NCI-H146 (cell line): ENCODE measurements around the gene GRN.
"Not testable (repeated sequence)": the region's sequence is repeated elsewhere in the genome, so short reads cannot be mapped to it uniquely, and the experiment has no call there.

Source experiments
- DNase-seq: peaks from one replicate; lab custom pipeline; 2025; lab: John Stamatoyannopoulos, UW

GRN gene

GRCh38 chr17:44346064-44346844 is 1.2 kb downstream of the GRN start:
- no peak for DNase-seq

- not testable (repeated sequence) for DNase-seq
Measured at GRCh38 chr17:44347206-44348055, 2.3 kb downstream of the GRN start.

DNA sequence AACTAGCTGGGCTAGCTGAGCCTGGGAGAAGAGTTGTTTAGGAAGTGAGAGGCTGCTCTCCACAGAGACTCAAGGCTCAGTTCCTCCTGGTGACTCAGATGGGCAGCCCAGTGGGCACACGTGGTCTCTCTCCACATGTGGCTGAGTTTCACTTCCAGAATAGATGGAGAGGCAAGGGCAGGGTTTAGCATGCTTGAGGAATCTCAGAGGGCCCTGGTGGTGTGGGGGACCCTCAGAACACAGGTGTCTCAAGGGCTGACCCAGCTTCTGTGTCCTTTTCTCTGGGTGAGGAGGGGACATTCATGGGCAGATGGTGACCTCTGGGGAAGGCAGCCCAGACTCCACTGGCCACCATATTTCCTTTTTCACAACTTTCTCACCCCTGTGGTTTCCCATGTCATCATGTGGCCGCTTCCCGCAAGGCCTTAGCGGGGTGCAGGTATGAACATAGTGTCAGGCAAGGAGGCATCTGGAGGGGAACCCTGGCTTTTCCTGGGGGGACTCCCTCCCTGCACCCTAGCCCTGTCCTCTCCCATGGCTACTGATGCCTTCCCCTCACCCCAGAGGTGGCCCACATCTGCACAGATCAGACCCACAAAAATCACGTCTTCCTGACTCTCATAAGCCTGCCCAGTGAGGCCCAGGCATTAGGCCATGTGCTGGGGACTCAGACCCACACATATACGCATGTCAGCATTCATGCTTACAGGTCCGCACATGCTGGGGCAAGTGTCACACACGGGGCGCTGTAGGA is 3.3 kb downstream of the GRN start:
- no peak for DNase-seq

DNA sequence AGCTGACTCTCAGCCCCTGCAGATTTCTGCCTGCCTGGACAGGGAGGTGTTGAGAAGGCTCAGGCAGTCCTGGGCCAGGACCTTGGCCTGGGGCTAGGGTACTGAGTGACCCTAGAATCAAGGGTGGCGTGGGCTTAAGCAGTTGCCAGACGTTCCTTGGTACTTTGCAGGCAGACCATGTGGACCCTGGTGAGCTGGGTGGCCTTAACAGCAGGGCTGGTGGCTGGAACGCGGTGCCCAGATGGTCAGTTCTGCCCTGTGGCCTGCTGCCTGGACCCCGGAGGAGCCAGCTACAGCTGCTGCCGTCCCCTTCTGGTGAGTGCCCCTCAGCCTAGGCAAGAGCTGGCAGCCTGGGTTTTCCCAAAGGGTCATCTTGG is 3.9 kb downstream of the GRN start:
- no peak for DNase-seq

GRCh38 chr17:44349553-44350070 is 4.5 kb downstream of the GRN start:
- DNase-seq, result no peak

DNA sequence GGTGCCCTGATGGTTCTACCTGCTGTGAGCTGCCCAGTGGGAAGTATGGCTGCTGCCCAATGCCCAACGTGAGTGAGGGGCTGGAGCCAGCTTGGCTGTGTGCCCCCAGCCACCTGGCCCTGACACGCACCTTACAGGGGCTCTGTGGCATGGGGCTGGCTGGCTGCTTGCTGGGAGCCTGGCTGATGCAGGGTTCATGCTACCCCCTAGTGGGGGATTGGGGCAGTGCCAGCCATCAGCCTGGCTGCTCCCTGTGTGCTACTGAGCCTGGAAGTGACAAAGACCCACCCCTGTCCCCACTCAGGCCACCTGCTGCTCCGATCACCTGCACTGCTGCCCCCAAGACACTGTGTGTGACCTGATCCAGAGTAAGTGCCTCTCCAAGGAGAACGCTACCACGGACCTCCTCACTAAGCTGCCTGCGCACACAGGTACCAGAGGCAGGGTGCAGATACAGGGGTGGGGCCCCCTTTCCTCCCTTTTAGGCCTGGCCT is 5.7 kb downstream of the GRN start:
- DNase-seq, result peak; percentile 44

DNA sequence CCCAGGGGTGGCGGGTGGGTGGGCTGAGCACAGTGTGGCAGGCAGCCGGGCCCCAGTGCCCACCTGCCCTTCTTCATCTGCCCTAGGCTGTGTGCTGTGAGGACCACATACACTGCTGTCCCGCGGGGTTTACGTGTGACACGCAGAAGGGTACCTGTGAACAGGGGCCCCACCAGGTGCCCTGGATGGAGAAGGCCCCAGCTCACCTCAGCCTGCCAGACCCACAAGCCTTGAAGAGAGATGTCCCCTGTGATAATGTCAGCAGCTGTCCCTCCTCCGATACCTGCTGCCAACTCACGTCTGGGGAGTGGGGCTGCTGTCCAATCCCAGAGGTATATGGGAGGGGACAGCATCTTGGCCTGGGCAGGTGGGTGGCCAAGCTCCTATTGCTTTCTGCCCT is 6.4 kb downstream of the GRN start:
- DNase-seq, result no peak

- DNase-seq, result no peak
Measured at GRCh38 chr17:44351961-44352827, 7.1 kb downstream of the GRN start.

- no peak for DNase-seq
Measured at GRCh38 chr17:44352828-44353671, 7.9 kb downstream of the GRN start.

DNA sequence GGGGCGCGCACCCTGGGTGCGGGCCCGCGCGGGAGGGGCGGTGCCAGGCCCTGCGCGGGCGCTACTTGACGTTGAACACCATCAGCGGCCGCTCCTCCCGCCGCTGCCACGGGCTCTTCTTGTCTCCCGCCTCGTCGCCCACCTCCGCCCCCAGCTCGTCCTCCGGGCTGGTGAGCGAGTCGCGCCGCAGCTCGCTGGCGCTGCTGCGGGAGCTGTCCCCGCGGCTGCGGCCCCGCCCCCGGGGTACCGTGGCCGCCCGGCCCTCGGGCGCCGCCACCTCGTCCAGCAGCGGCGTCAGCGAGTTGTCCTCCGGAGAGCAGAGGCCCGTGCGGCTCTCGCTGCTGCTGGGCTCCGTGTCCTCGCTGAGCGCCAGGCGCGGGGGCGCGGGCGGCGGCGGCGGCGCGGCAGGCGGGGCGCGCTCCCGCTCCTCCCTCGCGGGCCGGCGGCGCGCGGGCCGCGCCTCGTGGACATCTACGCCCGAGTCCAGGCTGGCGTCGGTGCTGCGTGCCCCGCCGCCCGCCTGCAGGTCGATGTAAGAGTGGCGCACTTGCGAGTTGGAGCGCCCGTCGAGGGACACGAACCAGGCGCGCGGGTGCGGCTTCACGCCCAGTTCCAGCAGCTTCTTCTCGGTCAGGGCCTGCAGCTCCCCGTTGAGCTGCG is 8.7 kb downstream of the GRN start:
- no peak for DNase-seq

- no peak for DNase-seq
Measured at GRCh38 chr17:44354582-44355561, 9.8 kb downstream of the GRN start.

DNA sequence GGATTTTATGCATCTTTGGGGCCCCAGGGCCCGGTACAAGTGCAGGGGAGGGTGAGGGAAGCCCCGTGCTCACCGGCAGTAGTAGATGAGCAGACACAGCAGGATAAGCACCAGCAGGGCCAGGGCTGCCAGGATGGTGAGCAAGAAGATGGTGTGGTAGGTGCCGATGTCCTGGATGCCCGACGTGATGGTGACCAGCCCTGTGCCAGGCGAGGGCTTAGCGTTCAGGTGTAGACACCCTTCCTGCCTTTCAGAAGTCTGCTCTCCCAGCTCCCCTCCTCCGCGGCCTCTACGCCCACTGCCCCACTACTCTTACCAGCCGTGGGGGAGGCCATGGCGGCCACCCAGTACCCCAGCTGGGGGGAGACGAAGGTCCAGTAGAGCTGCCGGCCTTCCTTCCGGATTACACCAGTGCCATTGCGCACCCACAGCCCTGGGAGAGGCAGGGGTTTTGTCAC is 10.6 kb downstream of the GRN start:
- no peak for DNase-seq

- DNase-seq, result no peak
Measured at GRCh38 chr17:44356241-44356640, 11.1 kb downstream of the GRN start.

- DNase-seq, result no peak
Measured at GRCh38 chr17:44358066-44358465, 13.0 kb downstream of the GRN start.

- no peak for DNase-seq
Measured at GRCh38 chr17:44359006-44359405, 13.9 kb downstream of the GRN start.

GRCh38 chr17:44359458-44360143 is 14.5 kb downstream of the GRN start:
- no peak for DNase-seq

GRCh38 chr17:44360144-44360533 is 15.0 kb downstream of the GRN start:
- DNase-seq, result no peak

- DNase-seq, result peak; percentile 35
Measured at GRCh38 chr17:44360826-44361225, 15.7 kb downstream of the GRN start.
